ENCODE measurements around the gene CAMK2G.
A peak's percentile ranks its signal among the peaks of the same experiment; 100 is the strongest.
"Not testable (repeated sequence)": the region's sequence is repeated elsewhere in the genome, so short reads cannot be mapped to it uniquely, and the experiment has no call there.

Gene CAMK2G

GRCh38 chr10:73788864-73789658, 85.3 kb downstream of the CAMK2G start:
- DNase-seq: no peak

GRCh38 chr10:73787031-73787800, 87.1 kb downstream of the CAMK2G start:
- DNase-seq: not testable (repeated sequence)

GRCh38 chr10:73786512-73786885, 87.9 kb downstream of the CAMK2G start:
- DNase-seq: no peak

- DNase-seq: no peak
Measured at GRCh38 chr10:73785721-73786511, 88.4 kb downstream of the CAMK2G start.

DNA sequence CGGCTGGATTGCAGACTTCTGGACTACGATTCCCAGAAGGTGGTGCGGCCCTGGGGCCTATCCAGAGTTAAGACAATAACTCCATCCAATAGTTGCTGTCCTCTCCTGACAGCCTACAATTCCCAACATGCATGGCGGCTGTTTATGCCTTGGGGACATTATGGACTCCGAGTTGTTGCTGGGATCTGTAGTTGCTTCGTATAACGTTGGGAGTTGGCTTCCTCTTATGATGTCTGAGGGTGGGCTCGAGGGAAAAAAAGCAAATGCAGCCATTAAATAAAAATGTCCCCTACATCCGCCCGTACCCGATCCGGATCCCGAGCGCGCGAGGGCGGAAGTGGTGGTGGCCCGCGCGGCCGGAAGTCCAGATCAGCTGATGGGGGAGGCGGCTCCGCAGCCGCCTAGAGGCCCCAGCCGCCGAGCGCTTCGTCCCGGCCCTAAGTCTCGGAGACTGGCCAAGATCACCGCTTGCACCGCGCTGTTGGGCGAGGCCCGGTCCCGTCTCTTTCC, 89.1 kb downstream of the CAMK2G start, which contains the start of gene ZSWIM8:
TSS of gene ZSWIM8 (plus strand) at position 396 of the 510 bp plus-strand sequence. CDS start 273 bp downstream, outside the sequence.
- DNase-seq: peak; percentile 95

DNA sequence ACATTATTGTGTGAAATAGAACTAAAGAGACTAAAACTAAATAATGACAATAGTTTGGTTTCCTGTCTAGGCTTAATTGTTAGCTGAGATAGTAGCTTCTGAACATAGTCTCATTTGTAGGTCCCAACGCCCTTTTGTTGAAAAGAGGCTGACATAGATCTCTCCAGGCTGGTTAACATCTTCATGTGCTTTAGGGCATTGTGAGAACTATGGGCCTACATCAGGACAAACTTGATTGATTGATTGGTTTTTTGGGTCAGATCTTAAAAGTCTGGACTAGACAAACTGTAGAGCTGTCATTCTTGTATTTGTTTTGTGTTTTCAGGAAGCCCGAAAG, 91.6 kb downstream of the CAMK2G start:
- DNase-seq: no peak

DNA sequence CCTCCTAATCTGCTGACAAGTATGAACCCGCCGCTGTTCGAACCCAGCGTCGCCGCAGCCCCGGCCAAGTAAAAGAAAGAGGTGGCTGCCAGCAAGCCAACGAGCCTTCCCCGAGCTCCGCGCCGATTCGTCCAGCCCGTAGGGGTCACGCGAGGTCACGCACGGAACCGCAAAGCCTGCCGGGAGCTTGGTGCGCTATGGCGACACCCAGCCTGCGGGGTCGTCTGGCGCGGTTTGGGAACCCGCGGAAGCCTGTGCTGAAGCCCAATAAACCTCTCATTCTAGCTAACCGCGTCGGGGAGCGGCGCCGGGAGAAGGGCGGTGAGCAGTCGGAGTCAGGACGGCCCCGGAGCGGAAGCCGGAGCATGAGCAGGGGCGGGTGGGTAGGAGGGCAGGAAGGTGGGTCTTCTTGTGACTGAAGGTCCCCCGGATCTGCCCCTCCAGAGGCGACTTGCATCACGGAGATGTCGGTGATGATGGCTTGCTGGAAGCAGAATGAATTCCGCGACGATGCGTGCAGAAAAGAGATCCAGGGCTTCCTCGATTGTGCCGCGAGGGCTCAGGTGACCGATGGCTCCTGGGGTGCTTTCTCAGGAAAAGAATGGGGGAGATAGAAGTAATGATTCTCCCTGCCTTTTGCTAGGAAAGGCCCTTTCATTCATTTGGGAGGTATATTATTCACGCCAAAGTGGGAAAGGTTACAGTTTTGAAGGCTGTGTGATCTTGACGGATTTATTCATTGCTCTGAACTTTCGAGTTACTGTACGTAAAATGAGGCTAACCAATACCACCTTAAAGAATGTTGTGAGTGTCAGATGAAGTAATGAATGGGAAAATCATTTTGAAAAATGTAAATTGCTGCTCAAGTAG, 92.2 kb downstream of the CAMK2G start, which contains the start of gene CHCHD1:
TSS of gene CHCHD1 (plus strand) at position 170 of the 870 bp plus-strand sequence. CDS start at position 198, 28 bp downstream.
- peak; percentile 89 for DNase-seq

- DNase-seq: no peak
Measured at GRCh38 chr10:73781548-73781878, 92.8 kb downstream of the CAMK2G start.

DNA sequence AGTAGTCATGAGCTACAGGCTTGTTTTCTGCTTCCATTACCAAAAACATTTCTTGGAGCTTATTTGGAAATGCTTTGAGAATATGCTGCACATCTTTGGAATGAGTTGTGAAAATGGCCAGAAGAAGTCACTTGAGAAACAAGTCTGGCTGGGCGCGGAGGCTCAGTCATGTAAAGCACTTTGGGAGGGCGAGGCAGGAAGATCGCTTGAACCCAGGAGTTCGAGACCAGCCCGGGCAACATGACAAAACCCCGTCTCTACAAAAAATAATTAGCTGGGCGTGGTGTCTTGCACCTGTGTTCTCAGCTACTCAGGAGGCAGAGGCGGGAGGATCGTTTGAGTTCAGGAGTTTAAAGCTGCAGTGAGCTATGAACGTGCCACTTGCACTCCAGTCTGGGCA, 93.4 kb downstream of the CAMK2G start:
- DNase-seq: no peak

DNA sequence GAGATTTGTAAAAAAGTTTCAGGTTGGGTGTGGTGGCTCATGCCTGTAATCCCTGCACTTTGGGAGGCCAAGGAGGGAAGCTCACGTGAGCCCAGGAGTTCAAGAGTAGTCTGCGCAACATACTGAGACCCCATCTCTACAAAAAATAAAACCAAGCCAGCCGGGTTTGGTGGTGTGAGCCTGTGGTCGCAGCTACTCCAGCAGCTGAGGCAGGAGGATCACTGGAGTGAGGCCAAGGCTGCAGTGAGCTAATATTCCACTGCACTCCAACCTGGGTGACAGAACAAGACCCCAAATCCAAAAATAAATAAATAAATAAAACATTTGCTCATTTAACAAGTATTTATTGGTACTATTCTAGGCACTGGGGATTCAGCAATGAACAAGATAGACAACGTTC, 94.1 kb downstream of the CAMK2G start:
- no peak for DNase-seq

GRCh38 chr10:73779539-73780197, 94.7 kb downstream of the CAMK2G start:
- no peak for DNase-seq

DNA sequence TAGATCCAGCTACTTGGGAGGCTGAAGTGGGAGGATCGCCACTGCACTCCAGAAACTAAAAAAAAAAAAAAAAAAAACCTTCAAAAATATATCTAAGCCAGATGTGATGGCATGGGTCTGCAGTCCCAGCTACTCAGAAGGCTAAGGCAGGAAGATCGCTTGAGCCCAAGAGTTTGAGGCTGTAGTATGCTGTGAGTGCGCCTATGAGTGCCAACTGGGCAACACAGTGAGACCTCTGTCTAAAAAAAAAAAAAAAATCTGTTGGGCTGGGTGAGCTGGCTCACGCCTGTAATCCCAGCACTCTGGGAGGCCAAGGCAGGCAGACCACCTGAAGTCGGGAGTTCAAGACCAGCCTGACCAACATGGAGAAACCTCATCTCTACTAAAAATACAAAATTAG, 95.3 kb downstream of the CAMK2G start:
- no peak for DNase-seq

GRCh38 chr10:73774637-73775036, 99.7 kb downstream of the CAMK2G start:
- no peak for DNase-seq

GRCh38 chr10:73773152-73773879, 101.0 kb downstream of the CAMK2G start:
- DNase-seq: no peak

GRCh38 chr10:73772281-73773151, 101.8 kb downstream of the CAMK2G start:
- peak; percentile 87 for DNase-seq

GRCh38 chr10:73771722-73772280, 102.6 kb downstream of the CAMK2G start:
- DNase-seq: peak; percentile 89

- no peak for DNase-seq
Measured at GRCh38 chr10:73769396-73769795, 105.0 kb downstream of the CAMK2G start.

DNA sequence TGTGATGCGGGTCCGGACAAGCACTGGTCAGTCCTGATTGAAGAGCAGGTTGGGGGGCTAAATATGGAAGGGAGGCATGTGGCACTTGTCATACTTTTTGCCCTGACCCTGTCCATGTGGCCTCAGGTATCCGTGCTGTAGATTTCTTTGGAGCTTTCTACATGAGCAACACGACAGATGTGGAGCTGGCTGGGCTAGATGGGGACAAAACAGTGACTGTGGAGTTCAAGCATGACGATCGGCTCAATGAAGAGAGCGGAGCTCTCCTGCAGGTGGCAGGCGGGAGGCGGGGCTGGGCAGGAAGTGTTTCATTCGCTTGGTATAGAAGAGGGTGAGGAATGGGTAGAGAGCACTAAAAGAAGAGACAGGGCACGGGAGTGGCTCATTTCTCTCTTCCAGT, 105.5 kb downstream of the CAMK2G start:
- no peak for DNase-seq

DNA sequence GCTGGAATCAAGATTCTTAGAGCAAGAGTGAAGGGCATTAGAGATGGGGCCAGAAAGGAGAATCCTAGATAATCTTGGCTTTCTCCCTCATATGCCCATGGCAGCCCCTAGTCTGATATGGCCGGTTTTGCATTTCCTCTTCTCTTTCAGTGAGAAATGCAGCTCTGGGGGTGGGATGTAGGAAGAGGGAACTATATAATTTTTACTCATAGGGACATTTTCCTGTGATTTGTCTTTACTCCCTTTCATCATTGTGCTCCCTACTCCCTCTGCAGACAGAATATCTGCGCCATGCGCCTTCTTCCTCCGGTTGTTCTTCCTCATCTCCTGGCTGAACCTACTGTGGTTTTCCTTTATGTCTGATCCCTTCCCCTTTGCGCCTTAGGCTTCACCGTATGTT, 109.3 kb downstream of the CAMK2G start:
- no peak for DNase-seq
